Activated CD4-positive, alpha-beta T cell treated with anti-CD3 and anti-CD28 coated beads for 1 hour (primary cell): ENCODE data around the gene CHMP3.
"Not testable (repeated sequence)": the region's sequence is repeated elsewhere in the genome, so short reads cannot be mapped to it uniquely, and the experiment has no call there.

ENCODE experiments used
- DNase-seq: peaks from one replicate; pipeline ENCODE4 v3.0.0-alpha.2; 2020

Gene CHMP3

GRCh38 chr2:86548913-86549396, 14.3 kb downstream of the CHMP3 start:
- not testable (repeated sequence) for DNase-seq

GRCh38 chr2:86548165-86548912, 14.9 kb downstream of the CHMP3 start:
- not testable (repeated sequence) for DNase-seq

GRCh38 chr2:86545296-86545924, 17.8 kb downstream of the CHMP3 start:
- not testable (repeated sequence) for DNase-seq

- not testable (repeated sequence) for DNase-seq
Measured at GRCh38 chr2:86544278-86545099, 18.8 kb downstream of the CHMP3 start.

- DNase-seq, result no peak
Measured at GRCh38 chr2:86543793-86544192, 19.4 kb downstream of the CHMP3 start.

GRCh38 chr2:86543335-86543734, 19.9 kb downstream of the CHMP3 start:
- DNase-seq, result no peak

- no peak for DNase-seq
Measured at GRCh38 chr2:86542814-86543213, 20.4 kb downstream of the CHMP3 start.

GRCh38 chr2:86541334-86541733, 21.9 kb downstream of the CHMP3 start:
- no peak for DNase-seq

- no peak for DNase-seq
Measured at GRCh38 chr2:86533589-86533988, 29.7 kb downstream of the CHMP3 start.

- no peak for DNase-seq
Measured at GRCh38 chr2:86525421-86526340, 37.6 kb downstream of the CHMP3 start.

GRCh38 chr2:86523491-86523890, 39.8 kb downstream of the CHMP3 start:
- DNase-seq, result no peak

- DNase-seq, result no peak
Measured at GRCh38 chr2:86522711-86523110, 40.5 kb downstream of the CHMP3 start.

- DNase-seq, result no peak
Measured at GRCh38 chr2:86521922-86522321, 41.3 kb downstream of the CHMP3 start.

GRCh38 chr2:86520153-86520552, 43.1 kb downstream of the CHMP3 start:
- no peak for DNase-seq

- DNase-seq, result no peak
Measured at GRCh38 chr2:86519349-86519748, 43.9 kb downstream of the CHMP3 start.

GRCh38 chr2:86518481-86518880, 44.8 kb downstream of the CHMP3 start:
- peak; percentile 17 for DNase-seq

- no peak for DNase-seq
Measured at GRCh38 chr2:86513948-86514660, 49.1 kb downstream of the CHMP3 start.

GRCh38 chr2:86512892-86513291, 50.4 kb downstream of the CHMP3 start:
- DNase-seq, result no peak

GRCh38 chr2:86512034-86512433, 51.2 kb downstream of the CHMP3 start:
- DNase-seq, result no peak

GRCh38 chr2:86510436-86510933, 52.8 kb downstream of the CHMP3 start:
- no peak for DNase-seq

- no peak for DNase-seq
Measured at GRCh38 chr2:86507600-86507999, 55.6 kb downstream of the CHMP3 start.
